Chondrocyte (in vitro differentiated cells): ENCODE results near the gene CAPN12. TPM values are rescaled to one million over a fixed set of nuclear protein-coding genes. Genes with fewer than 3 reads are reported as not detected.

ENCODE experiments used
- DNase-seq: peaks from one replicate; pipeline ENCODE4 v3.0.0; 2021; ENCODE audit warnings: mixed read lengths, low spot score
- H3K27ac Mint-ChIP-seq: one replicate; pipeline ENCODE4 v1.8.0; 2021; ENCODE audit warnings: mild to moderate bottlenecking, moderate library complexity, mixed read lengths; ENCODE audit not compliant: unreplicated experiment
- H3K27me3 Mint-ChIP-seq: 2 replicates; pipeline ENCODE4 v1.8.0; 2021; ENCODE audit warnings: low read depth, mixed read lengths
- H3K36me3 Mint-ChIP-seq: 2 replicates; pipeline ENCODE4 v1.8.0; 2021; ENCODE audit warnings: low read depth, mixed read lengths
- H3K4me1 Mint-ChIP-seq: 2 replicates; pipeline ENCODE4 v1.8.0; 2021; ENCODE audit warnings: low read depth, mild to moderate bottlenecking, mixed read lengths
- H3K4me3 Mint-ChIP-seq: one replicate; pipeline ENCODE4 v1.8.0; 2021; ENCODE audit warnings: mild to moderate bottlenecking, moderate library complexity, mixed read lengths; ENCODE audit not compliant: unreplicated experiment
- H3K9me3 Mint-ChIP-seq: 2 replicates; pipeline ENCODE4 v1.8.0; 2021; ENCODE audit warnings: low read depth, mixed read lengths
- CTCF ChIP-seq: fragments of 200-600 bp; sonication (generic); IDR thresholded peaks from 2 replicates; pipeline ENCODE4 v1.5.0; 2021; ENCODE audit warnings: antibody characterized with exemption, mild to moderate bottlenecking, moderate library complexity
- total RNA-seq: library from RNA; stranded (reverse); gene quantifications from 3 replicates; pipeline ENCODE4 v1.2.1, GENCODE V29; 2021

CAPN12 gene
- total RNA-seq, 1 donor from 2014 or later: 0.40 TPM

GRCh38 chr19:38725469-38726283 lies 18.6 kb downstream of the CAPN12 start:
- DNase-seq: no peak
- no peak for TF ChIP-seq CTCF
- no peak overlapping the region for H3K4me3 Mint-ChIP-seq
- peaks cover 21% of the 10 kb centered on the region for H3K4me1 Mint-ChIP-seq
- no peaks in the 10 kb centered on the region for H3K9me3 Mint-ChIP-seq
- H3K27ac Mint-ChIP-seq: peak overlapping the region; percentile 71
- H3K27me3 Mint-ChIP-seq: no peaks in the 10 kb centered on the region
- peaks cover 36% of the 10 kb centered on the region for H3K36me3 Mint-ChIP-seq

GRCh38 chr19:38723990-38724854 lies 20.1 kb downstream of the CAPN12 start:
- Mint-ChIP-seq H3K9me3 (no peaks in the 10 kb centered on the region), H3K27me3 (no peaks in the 10 kb centered on the region), H3K4me1 (peaks cover 28% of the 10 kb centered on the region), H3K27ac (no peak overlapping the region), H3K4me3 (no peak overlapping the region), H3K36me3 (peaks cover 28% of the 10 kb centered on the region)
- no peak for TF ChIP-seq CTCF
- DNase-seq: no peak

GRCh38 chr19:38723606-38723965 lies 20.7 kb downstream of the CAPN12 start:
- H3K27me3 Mint-ChIP-seq: no peaks in the 10 kb centered on the region
- no peaks in the 10 kb centered on the region for H3K9me3 Mint-ChIP-seq
- H3K27ac Mint-ChIP-seq: peak overlapping the region; percentile 57
- no peak for TF ChIP-seq CTCF
- no peak overlapping the region for H3K4me3 Mint-ChIP-seq
- H3K36me3 Mint-ChIP-seq: peaks cover 33% of the 10 kb centered on the region
- peaks cover 34% of the 10 kb centered on the region for H3K4me1 Mint-ChIP-seq
- DNase-seq: no peak

GRCh38 chr19:38722947-38723605 lies 21.2 kb downstream of the CAPN12 start:
- Mint-ChIP-seq H3K4me3 (no peak overlapping the region), H3K36me3 (peaks cover 33% of the 10 kb centered on the region), H3K9me3 (no peaks in the 10 kb centered on the region), H3K4me1 (peaks cover 38% of the 10 kb centered on the region), H3K27ac (peak overlapping the region; percentile 57), H3K27me3 (no peaks in the 10 kb centered on the region)
- no peak for DNase-seq
- TF ChIP-seq CTCF: no peak
